Right lung (tissue), 5 donors: ENCODE measurements around the gene DCAF8. TPM values are rescaled to one million over a fixed set of nuclear protein-coding genes. Genes with fewer than 3 reads are reported as not detected.

ENCODE experiments used
- DNase-seq, 2 donors: peaks; one replicate each; pipeline ENCODE4 v3.0.0-alpha.2; 2013
- polyA plus RNA-seq, 5 donors: library from polyadenylated mRNA; unstranded; fragments of 120-200 nt; gene quantifications; one replicate each; pipeline versions ENCODE4 v1.2.1 to v1.2.3, GENCODE V29; 2013; ENCODE audit warnings: inconsistent platforms in 1 of 5, low replicate concordance in 1 of 5; ENCODE audit not compliant: insufficient read length in 5 of 5, insufficient read depth in 1 of 5

The DCAF8 gene
- polyA plus RNA-seq, 5 donors: 159 to 252 (median 210) TPM

DNA sequence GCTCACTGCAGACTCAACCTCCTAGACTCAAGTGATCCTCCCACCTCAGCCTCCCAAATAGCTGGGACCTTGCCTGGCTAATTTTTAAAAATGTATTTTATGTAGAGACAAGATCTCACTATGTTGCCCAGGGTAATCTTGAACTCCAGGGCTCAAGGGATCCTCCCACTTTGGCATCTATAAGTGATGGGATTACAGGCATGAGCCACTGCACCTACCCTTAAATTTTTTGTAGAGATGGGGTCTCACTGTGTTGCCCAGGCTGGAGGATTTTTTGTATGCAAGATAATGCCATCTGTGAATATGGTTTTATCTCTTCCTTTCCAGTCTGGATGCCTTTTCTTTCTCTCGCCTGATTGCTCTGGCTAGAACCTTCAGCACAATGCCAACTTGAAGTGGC, 8.7 kb upstream of the DCAF8 start:
- DNase-seq: no peak

DNA sequence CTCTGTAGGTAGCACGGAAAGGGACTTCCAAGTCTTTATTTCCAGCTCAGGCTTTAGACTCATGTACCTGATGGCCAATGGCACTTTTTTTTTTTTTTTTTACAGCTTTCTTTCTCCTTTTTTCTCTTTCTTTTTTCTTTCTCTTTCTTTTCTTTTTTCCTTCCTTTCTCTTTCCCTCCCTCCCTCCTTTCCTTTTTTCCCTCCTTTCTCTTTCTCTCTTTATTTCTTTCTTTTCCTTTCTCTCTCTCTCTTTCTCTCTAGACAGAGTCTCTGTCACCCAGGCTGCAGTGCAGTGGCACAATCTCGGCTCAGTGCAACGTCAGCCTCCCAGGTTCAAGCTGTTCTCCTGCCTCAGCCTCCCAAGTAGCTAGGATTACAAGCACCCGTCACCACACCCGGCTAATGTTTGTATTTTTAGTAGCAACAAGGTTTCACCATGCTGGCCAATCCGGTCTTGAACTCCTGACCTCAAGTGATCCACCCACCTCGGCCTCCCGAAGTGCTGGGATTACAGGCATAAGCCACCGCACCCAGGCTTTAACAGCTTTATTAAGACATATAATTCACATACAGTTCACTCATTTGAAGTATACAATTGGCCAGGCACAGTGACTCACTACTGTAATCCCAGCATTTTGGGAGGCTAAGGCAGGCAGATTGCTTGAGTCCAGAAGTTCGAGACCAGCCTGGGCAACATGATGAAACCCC, 5.1 kb upstream of the DCAF8 start:
- DNase-seq: no peak

- DNase-seq: no peak
Measured at GRCh38 chr1:160264795-160265307, 2.5 kb upstream of the DCAF8 start.

GRCh38 chr1:160261556-160261892, 825 bp downstream of the DCAF8 start:
- peak in 1 of 2 donors; percentile 56 for DNase-seq

DNA sequence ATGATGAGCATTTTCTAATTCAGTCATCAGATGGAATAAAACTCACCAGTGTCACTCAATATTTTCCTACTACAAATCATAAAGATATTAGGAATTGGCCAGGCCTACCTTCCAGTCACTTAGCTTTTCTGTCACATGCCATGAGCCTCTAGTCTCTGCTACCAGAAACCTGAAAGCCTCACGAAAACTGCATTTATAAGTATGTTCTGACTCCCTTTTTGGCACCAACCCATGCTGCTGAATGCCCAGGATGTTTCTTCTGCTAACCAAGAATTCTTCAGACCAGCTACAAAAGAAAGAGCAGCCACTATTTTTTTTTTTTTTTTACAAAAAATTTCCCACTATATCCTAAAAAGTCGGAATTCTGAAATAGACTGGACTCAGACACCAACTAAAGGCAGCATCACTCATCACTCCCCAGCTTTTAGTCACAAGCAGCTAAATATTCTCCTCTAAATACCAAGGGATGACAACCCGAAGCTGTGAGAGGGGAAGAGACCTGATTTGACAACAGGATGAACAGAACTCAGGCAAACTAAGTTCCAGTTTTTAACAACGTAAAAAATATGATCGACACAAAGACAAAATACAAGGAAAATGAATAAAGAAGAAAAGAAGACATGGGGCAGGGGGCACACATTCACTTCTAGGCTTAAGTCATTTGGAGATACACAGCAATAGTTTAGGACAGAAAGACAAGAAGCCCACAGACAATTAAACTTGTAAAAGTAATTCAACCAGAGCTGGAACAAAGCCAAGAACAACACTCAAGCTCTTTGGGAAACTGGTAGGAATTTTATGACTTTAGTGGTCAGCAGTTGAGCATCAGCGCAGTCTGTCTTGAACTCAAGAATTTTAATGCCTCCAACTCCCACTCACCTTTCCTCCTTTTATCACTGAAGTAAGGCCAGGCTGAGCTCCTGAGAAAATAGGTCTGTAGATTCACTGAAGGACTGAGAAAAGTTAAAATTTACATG, 1.7 kb downstream of the DCAF8 start:
- DNase-seq: no peak

DNA sequence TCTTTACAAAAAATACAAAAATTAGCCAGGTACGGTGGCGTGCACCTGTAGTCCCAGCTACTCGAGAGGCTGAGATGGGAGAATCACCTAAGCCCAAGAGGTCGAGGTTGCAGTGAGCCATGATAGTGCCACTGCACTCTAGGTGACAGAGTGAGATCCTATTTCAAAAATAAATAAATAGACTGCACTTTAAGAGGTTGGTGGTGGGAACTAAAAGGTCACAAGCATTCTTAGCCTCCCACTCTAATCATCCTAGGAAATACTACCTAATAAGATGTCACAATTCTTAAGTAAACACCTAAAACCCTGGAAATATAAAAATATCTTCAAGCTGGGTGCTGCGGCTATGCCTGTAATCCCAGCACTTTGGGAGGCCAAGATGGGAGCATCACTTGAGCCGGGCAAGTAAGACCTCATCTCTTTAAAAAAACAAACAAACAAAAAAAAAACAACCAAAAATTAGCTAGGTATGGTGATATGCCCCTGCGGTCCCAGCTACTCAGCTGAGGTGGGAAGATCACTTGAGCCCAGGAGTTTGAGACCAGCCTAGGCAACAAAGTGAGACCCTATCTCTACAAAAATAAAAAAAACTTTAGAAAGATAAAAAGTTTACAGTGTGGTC, 4.1 kb downstream of the DCAF8 start:
- DNase-seq: no peak

GRCh38 chr1:160257411-160258015, 4.8 kb downstream of the DCAF8 start:
- DNase-seq: no peak

GRCh38 chr1:160256396-160257046, 5.8 kb downstream of the DCAF8 start:
- DNase-seq: peak in 1 of 2 donors; percentile 24

DNA sequence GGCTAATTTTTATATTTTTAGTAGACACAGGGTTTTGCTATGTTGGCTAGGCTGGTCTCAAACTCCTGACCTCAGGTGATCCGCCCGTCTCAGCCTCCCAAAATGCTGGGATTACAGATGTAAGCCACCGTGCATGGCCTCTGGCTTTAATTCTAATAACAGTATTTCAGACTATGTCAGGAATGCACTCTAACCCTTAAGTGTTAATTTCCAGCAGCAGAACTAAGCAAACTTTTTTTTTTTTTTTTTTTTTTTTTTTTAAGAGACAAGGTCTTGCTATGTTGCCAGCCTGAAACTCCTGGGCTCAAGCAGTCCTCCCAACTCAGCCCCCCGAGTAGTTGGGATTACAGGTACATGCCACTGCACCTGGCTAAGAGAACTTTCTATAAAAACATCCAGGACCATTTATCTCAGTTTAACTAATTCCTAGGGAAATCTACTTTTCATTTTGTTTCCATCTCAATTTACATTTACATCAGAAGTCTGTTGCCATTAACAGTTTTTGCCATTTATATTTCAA, 6.5 kb downstream of the DCAF8 start:
- peak in 1 of 2 donors; percentile 4 for DNase-seq

GRCh38 chr1:160251687-160252526, 10.4 kb downstream of the DCAF8 start:
- peak; percentile 56 to 70 for DNase-seq

- no peak for DNase-seq
Measured at GRCh38 chr1:160251011-160251410, 11.3 kb downstream of the DCAF8 start.

DNA sequence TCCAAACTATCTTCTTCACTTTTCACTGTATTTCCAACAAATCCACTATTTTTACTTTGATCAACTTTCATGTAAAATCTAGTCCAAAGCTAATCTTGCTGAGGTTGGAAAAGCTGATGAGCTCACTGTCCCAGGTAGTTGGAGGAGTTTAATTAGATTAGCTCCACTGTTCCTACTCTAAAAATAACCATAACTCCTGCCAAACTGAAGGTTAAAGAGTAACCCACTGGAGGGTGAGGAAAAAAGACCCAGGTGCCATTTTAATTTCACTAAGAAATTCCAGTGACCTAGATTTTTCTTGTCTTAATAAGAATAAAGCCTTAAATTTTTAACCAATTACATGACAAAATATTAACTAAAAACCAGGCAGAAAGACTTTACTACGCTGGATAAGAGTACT, 15.3 kb downstream of the DCAF8 start:
- DNase-seq: no peak

GRCh38 chr1:160245434-160245833, 16.9 kb downstream of the DCAF8 start:
- no peak for DNase-seq

- no peak for DNase-seq
Measured at GRCh38 chr1:160244209-160244608, 18.1 kb downstream of the DCAF8 start.

DNA sequence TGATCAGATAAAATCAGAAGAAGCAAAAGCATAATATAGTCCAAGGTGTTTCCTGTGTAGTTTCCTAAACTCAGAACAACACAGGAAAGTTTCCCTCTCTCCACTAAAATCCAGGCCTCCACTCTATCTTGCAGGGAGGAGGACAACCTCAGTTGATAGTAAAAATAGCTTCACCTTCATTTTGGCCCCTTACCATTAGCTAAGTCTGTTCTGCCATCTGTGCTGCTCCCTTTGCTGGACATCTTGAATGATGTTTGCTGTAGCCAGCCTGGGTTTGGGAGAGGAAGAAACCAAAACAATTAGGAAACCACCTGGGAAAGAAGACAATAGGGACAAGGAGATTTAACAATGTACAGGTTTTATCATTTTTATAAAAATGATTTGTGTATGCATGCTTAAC, 18.6 kb downstream of the DCAF8 start:
- DNase-seq: no peak

DNA sequence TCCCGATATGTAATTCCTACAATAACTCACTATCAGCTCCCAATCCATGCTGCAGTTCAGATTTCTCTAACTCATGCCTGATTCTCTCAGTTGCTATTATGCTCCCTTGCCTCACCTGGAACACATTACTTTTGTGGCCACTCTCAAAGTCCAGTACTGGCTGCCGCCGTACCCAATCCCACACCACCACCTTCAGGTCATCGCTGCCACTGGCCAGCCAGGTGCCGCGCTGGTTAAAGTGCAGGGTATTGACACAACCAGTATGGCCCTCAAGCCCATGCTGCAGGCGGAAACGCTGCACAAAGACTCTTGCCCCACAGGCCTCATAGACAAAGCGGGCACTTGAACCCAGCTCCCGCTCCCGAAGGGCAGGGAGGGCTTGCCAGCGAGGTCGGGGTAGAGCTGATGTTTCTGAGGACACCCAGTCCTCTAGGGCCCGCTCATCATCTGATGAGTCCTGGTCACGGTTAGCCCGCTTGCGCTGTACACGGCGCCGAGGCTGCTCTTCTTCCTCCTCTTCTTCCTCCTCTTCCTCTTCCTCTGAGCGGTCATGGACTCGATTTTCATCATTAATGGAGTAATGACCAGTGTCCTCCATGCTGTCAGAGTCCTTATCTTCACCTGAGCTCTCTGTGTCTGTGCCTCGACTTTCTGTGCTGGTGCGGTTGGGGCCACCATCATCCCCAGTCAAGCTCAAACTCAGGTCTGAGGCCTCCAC, 22.6 kb downstream of the DCAF8 start:
- DNase-seq: no peak

GRCh38 chr1:160238408-160238807, 23.9 kb downstream of the DCAF8 start:
- no peak for DNase-seq

- no peak for DNase-seq
Measured at GRCh38 chr1:160237558-160237957, 24.8 kb downstream of the DCAF8 start.

- no peak for DNase-seq
Measured at GRCh38 chr1:160236806-160237205, 25.5 kb downstream of the DCAF8 start.
